Osteocyte (in vitro differentiated cells): ENCODE measurements around the gene CLCF1. TPM values are rescaled to one million over a fixed set of nuclear protein-coding genes. Genes with fewer than 3 reads are reported as not detected.
A peak's percentile ranks its signal among the peaks of the same experiment; 100 is the strongest.
"Not testable (repeated sequence)": the region's sequence is repeated elsewhere in the genome, so short reads cannot be mapped to it uniquely, and the experiment has no call there.

ENCODE experiments used
- DNase-seq: peaks from one replicate; pipeline ENCODE4 v3.0.0; 2021; ENCODE audit warnings: mixed read lengths; ENCODE audit not compliant: unreplicated experiment; ENCODE audit errors: extremely low spot score
- H3K27ac Mint-ChIP-seq: one replicate; pipeline ENCODE4 v1.8.0; 2021; ENCODE audit warnings: mild to moderate bottlenecking, mixed read lengths; ENCODE audit not compliant: unreplicated experiment
- H3K27me3 Mint-ChIP-seq: one replicate; pipeline ENCODE4 v1.8.0; 2021; ENCODE audit warnings: mixed read lengths; ENCODE audit not compliant: unreplicated experiment
- H3K36me3 Mint-ChIP-seq: one replicate; pipeline ENCODE4 v1.8.0; 2021; ENCODE audit warnings: mixed read lengths; ENCODE audit not compliant: unreplicated experiment
- H3K4me1 Mint-ChIP-seq: one replicate; pipeline ENCODE4 v1.8.0; 2021; ENCODE audit warnings: mixed read lengths; ENCODE audit not compliant: unreplicated experiment
- H3K4me3 Mint-ChIP-seq: one replicate; pipeline ENCODE4 v1.8.0; 2021; ENCODE audit warnings: mild to moderate bottlenecking, moderate library complexity, mixed read lengths; ENCODE audit not compliant: unreplicated experiment
- H3K9me3 Mint-ChIP-seq: one replicate; pipeline ENCODE4 v1.8.0; 2021; ENCODE audit warnings: mixed read lengths; ENCODE audit not compliant: unreplicated experiment
- CTCF ChIP-seq: fragments of 200-600 bp; sonication (generic); IDR thresholded peaks from 2 replicates; pipeline ENCODE4 v1.5.0; 2021; ENCODE audit warnings: antibody characterized with exemption, mild to moderate bottlenecking, moderate library complexity
- total RNA-seq: library from RNA; stranded (reverse); gene quantifications from 2 replicates; pipeline ENCODE4 v1.2.1, GENCODE V29; 2021

Gene CLCF1
- total RNA-seq, 1 donor from 2014 or later, result 7.8 TPM

- Mint-ChIP-seq H3K27me3 (no peaks in the 10 kb centered on the region), H3K4me1 (peaks cover 5% of the 10 kb centered on the region), H3K9me3 (no peaks in the 10 kb centered on the region), H3K27ac (no peak overlapping the region), H3K36me3 (no peaks in the 10 kb centered on the region), H3K4me3 (no peak overlapping the region)
- TF ChIP-seq CTCF, result no peak
- no peak for DNase-seq
Observed at GRCh38 chr11:67405688-67406339, 32.4 kb upstream of the CLCF1 start.

- Mint-ChIP-seq H3K4me3 (no peak overlapping the region), H3K27ac (no peak overlapping the region), H3K4me1 (peaks cover 11% of the 10 kb centered on the region), H3K36me3 (no peaks in the 10 kb centered on the region), H3K27me3 (no peaks in the 10 kb centered on the region), H3K9me3 (no peaks in the 10 kb centered on the region)
- no peak for TF ChIP-seq CTCF
- DNase-seq, result no peak
Observed at GRCh38 chr11:67405196-67405567, 31.8 kb upstream of the CLCF1 start.

DNA sequence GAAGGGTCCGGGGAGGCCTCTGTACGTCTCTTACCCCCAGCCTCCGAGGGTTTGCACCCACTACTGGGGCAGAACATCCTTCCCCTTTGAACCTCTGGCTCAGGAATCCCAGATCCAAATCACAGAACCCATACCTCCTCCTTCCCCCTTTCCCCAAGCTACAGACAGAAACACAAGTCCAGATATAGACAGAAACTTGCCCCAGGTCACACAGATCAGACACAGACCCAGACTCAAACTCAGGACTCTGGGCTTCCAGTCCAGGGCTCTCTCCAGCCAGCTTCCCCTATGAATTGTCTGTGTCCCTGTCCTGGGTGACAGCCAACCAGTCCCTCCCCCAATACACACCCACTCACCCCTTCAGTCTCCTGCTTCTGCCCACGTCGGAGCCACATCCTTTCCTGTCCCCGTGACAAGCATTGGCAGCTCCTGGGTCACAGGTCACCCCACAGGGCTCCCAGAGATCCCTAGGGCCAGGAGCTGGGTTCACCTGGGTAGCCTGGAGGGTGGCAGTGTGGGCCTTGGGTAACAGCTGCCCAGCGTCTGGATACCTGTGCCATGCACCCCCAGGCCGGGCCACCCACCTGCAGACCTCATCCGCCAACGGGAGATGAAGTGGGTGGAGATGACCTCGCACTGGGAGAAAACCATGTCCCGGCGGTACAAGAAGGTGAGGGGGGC lies 31.3 kb upstream of the CLCF1 start:
- no peak for TF ChIP-seq CTCF
- Mint-ChIP-seq H3K4me1 (peaks cover 13% of the 10 kb centered on the region), H3K36me3 (no peaks in the 10 kb centered on the region), H3K4me3 (no peak overlapping the region), H3K9me3 (no peaks in the 10 kb centered on the region), H3K27ac (no peak overlapping the region), H3K27me3 (no peaks in the 10 kb centered on the region)
- no peak for DNase-seq

- not testable (repeated sequence) for H3K4me3 Mint-ChIP-seq
Observed at GRCh38 chr11:67403085-67403484, 29.7 kb upstream of the CLCF1 start.

GRCh38 chr11:67402192-67402839 lies 28.9 kb upstream of the CLCF1 start:
- peak overlapping the region; percentile 35 for H3K4me3 Mint-ChIP-seq
- not testable (repeated sequence) for H3K36me3 Mint-ChIP-seq, H3K9me3 Mint-ChIP-seq, DNase-seq, H3K27me3 Mint-ChIP-seq
- peak overlapping the region; percentile 84 for H3K27ac Mint-ChIP-seq
- H3K4me1 Mint-ChIP-seq, result peaks cover 18% of the 10 kb centered on the region

More at GRCh38 chr11:67403085-67403484, 29.7 kb upstream of the CLCF1 start:
- H3K36me3 Mint-ChIP-seq, DNase-seq, H3K27me3 Mint-ChIP-seq, H3K27ac Mint-ChIP-seq, H3K9me3 Mint-ChIP-seq: not testable (repeated sequence)
- H3K4me1 Mint-ChIP-seq, result peaks cover 18% of the 10 kb centered on the region
